PC-3 (cell line): Measurements from ENCODE around the gene RHOT2. TPM values are rescaled to one million over a fixed set of nuclear protein-coding genes. Genes with fewer than 3 reads are reported as not detected.

Experiments
- ATAC-seq: fragments of 200-7000 bp; cut with Tn5 transposase; 2 replicates; pipeline ENCODE4 v1.9.1; 2020; ENCODE audit warnings: mild to moderate bottlenecking, moderate library complexity
- BruUV-seq: library from RNA; stranded (reverse); fragments of 400-500 nt; replicated peaks from 2 replicates; lab custom pipeline; 2021; lab: Mats Ljungman, UMichigan
- CTCF ChIA-PET: fragments of 300-600 bp; sonication (Branson Sonifier 250); formaldehyde crosslinking; loops from one replicate; lab custom pipeline; 2022; ENCODE audit warnings: antibody characterized with exemption; lab: Charles Lee
- POLR2A ChIA-PET: fragments of 300-600 bp; sonication (Branson Sonifier 250); formaldehyde crosslinking; loops from one replicate; lab custom pipeline; 2022; ENCODE audit warnings: antibody characterized with exemption; ENCODE audit not compliant: unreplicated experiment; lab: Charles Lee
- DNase-seq: peaks from one replicate; pipeline ENCODE4 v3.0.0-alpha.2; 2015
- H2AFZ ChIP-seq: fragments of 300-600 bp; sonication (generic); 2 replicates; pipeline ENCODE4 v1.6.0; 2016; ENCODE audit warnings: antibody characterized with exemption, low read length
- H3F3A ChIP-seq: fragments of 300-600 bp; sonication (generic); one replicate; pipeline ENCODE4 v1.6.0; 2017; ENCODE audit warnings: antibody characterized with exemption, low read length, control low read depth, mild to moderate bottlenecking; ENCODE audit not compliant: unreplicated experiment
- H3K27ac ChIP-seq: fragments of 300-600 bp; sonication (generic); 2 replicates; pipeline ENCODE4 v1.5.1; 2016; ENCODE audit warnings: mild to moderate bottlenecking, low read length
- H3K27me3 ChIP-seq: fragments of 300-600 bp; sonication (generic); 2 replicates; pipeline ENCODE4 v1.6.1; 2016; ENCODE audit warnings: low read length, mixed read lengths
- H3K36me3 ChIP-seq: fragments of 300-600 bp; sonication (generic); 2 replicates; pipeline ENCODE4 v1.6.1; 2016; ENCODE audit warnings: low read depth, mixed run types, low read length, mixed read lengths
- H3K4me1 ChIP-seq: fragments of 300-600 bp; sonication (generic); 2 replicates; pipeline ENCODE4 v1.5.1; 2016; ENCODE audit warnings: low read length; ENCODE audit not compliant: insufficient read depth
- H3K4me2 ChIP-seq: fragments of 300-600 bp; sonication (generic); 2 replicates; pipeline ENCODE4 v1.6.0; 2016; ENCODE audit warnings: low read length
- H3K4me3 ChIP-seq: fragments of 300-600 bp; sonication (generic); 2 replicates; pipeline ENCODE4 v1.5.1; 2016; ENCODE audit warnings: mild to moderate bottlenecking, low read length, mixed read lengths
- H3K79me2 ChIP-seq: fragments of 300-600 bp; sonication (generic); 2 replicates; pipeline ENCODE4 v1.6.1; 2017; ENCODE audit warnings: low read length, mixed read lengths
- H3K9ac ChIP-seq: fragments of 300-600 bp; sonication (generic); 2 replicates; pipeline ENCODE4 v1.6.0; 2016; ENCODE audit warnings: mild to moderate bottlenecking, low read length
- H3K9me2 ChIP-seq: fragments of 300-600 bp; sonication (generic); replicated peaks from 2 replicates; pipeline ENCODE4 v1.6.1; 2016; ENCODE audit warnings: mixed run types, low read length, mixed read lengths
- H3K9me3 ChIP-seq: fragments of 300-600 bp; sonication (generic); 2 replicates; pipeline ENCODE4 v1.6.1; 2016; ENCODE audit warnings: low read length, mixed read lengths
- H4K20me1 ChIP-seq: fragments of 300-600 bp; sonication (generic); 2 replicates; pipeline ENCODE4 v1.6.1; 2016; ENCODE audit warnings: low read length, mixed read lengths
- EZH2 ChIP-seq: fragments of 300-600 bp; sonication (generic); IDR thresholded peaks from one replicate; pipeline ENCODE4 v1.6.1; 2017; ENCODE audit warnings: antibody characterized with exemption, mild to moderate bottlenecking, low read length; ENCODE audit not compliant: unreplicated experiment
- EZH2phosphoT487 ChIP-seq: fragments of 300-600 bp; sonication (generic); IDR thresholded peaks from 2 replicates; pipeline ENCODE4 v1.6.1; 2018; ENCODE audit warnings: mild to moderate bottlenecking, antibody characterized with exemption, low read length, borderline replicate concordance
- intact Hi-C: fragments of 100-400 bp; cut with micrococcal nuclease; formaldehyde crosslinking; loops from 2 replicates; pipeline ENCODE4 v1.9.0; 2023
- total RNA-seq: library from RNA; depleted of rRNA; stranded (reverse); fragments of >200 nt; gene quantifications from 2 replicates; pipeline ENCODE4 v1.2.3, GENCODE V29; 2014
- TF ChIP-seq, protein P1 (sequence below): fragments of 300-600 bp; sonication (generic); conservative IDR thresholded peaks from 2 replicates; pipeline ENCODE4 v1.5.1; 2017; ENCODE audit warnings: antibody characterized with exemption, low read depth, mild to moderate bottlenecking, low read length

RHOT2 gene
- total RNA-seq, 1 experiment from 2014 or later = 93.0 TPM

- H3K9me2 ChIP-seq = no peaks in the 10 kb centered on the region
- H2AFZ ChIP-seq = no peak within 1 kb of the TSS
- H3K4me2 ChIP-seq = no peak within 1 kb of the TSS
- intact Hi-C loops = no loop called here
- peaks cover 12% of the 10 kb centered on the region for H3K79me2 ChIP-seq
- H3K27ac ChIP-seq = no peak within 1 kb of the TSS
- DNase-seq = no peak
- ChIA-PET POLR2A (no interaction called here), CTCF (no interaction called here)
- peaks cover 17% of the 10 kb centered on the region for H3K4me1 ChIP-seq
- no peaks in the 10 kb centered on the region for H4K20me1 ChIP-seq
- no peaks in the 10 kb centered on the region for H3F3A ChIP-seq
- no peak within 1 kb of the TSS for H3K9ac ChIP-seq
- H3K27me3 ChIP-seq = no peaks in the 10 kb centered on the region
- no TSS peak for BruUV-seq
- no peaks in the 10 kb centered on the region for H3K36me3 ChIP-seq
- no peak for ATAC-seq
- no peak within 1 kb of the TSS for H3K4me3 ChIP-seq
- no peaks in the 10 kb centered on the region for H3K9me3 ChIP-seq
- no peak for TF ChIP-seq EZH2
Measured at GRCh38 chr16:630815-631405, 37.0 kb upstream of the RHOT2 start, which contains the start of gene WFIKKN1. Gene WFIKKN1 (plus strand): TSS chr16:630985. CDS start chr16:631254, 269 bp downstream.

- H3K9me2 ChIP-seq = no peaks in the 10 kb centered on the region
- H3K4me1 ChIP-seq = peaks cover 9% of the 10 kb centered on the region
- H3K79me2 ChIP-seq = peaks cover 12% of the 10 kb centered on the region
- no peak overlapping the region for H3K9ac ChIP-seq
- POLR2A ChIA-PET = no interaction called here
- H3K9me3 ChIP-seq = no peaks in the 10 kb centered on the region
- H4K20me1 ChIP-seq = no peaks in the 10 kb centered on the region
- H3K36me3 ChIP-seq = no peaks in the 10 kb centered on the region
- no peak overlapping the region for H3K27ac ChIP-seq
- BruUV-seq = no TSS peak
- no peaks in the 10 kb centered on the region for H3K27me3 ChIP-seq
- DNase-seq (no peak), ATAC-seq (no peak)
- no peak overlapping the region for H3K4me2 ChIP-seq
- no peak overlapping the region for H2AFZ ChIP-seq
- H3K4me3 ChIP-seq = no peak overlapping the region
- no peak for TF ChIP-seq EZH2phosphoT487
- TF ChIP-seq, protein P1, sequence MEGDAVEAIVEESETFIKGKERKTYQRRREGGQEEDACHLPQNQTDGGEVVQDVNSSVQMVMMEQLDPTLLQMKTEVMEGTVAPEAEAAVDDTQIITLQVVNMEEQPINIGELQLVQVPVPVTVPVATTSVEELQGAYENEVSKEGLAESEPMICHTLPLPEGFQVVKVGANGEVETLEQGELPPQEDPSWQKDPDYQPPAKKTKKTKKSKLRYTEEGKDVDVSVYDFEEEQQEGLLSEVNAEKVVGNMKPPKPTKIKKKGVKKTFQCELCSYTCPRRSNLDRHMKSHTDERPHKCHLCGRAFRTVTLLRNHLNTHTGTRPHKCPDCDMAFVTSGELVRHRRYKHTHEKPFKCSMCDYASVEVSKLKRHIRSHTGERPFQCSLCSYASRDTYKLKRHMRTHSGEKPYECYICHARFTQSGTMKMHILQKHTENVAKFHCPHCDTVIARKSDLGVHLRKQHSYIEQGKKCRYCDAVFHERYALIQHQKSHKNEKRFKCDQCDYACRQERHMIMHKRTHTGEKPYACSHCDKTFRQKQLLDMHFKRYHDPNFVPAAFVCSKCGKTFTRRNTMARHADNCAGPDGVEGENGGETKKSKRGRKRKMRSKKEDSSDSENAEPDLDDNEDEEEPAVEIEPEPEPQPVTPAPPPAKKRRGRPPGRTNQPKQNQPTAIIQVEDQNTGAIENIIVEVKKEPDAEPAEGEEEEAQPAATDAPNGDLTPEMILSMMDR = no peak
- TF ChIP-seq EZH2 = no peak
- CTCF ChIA-PET = no interaction called here
- intact Hi-C loops = no loop called here
- H3F3A ChIP-seq = no peaks in the 10 kb centered on the region
Measured at GRCh38 chr16:631808-632358, 36.0 kb upstream of the RHOT2 start.

DNA sequence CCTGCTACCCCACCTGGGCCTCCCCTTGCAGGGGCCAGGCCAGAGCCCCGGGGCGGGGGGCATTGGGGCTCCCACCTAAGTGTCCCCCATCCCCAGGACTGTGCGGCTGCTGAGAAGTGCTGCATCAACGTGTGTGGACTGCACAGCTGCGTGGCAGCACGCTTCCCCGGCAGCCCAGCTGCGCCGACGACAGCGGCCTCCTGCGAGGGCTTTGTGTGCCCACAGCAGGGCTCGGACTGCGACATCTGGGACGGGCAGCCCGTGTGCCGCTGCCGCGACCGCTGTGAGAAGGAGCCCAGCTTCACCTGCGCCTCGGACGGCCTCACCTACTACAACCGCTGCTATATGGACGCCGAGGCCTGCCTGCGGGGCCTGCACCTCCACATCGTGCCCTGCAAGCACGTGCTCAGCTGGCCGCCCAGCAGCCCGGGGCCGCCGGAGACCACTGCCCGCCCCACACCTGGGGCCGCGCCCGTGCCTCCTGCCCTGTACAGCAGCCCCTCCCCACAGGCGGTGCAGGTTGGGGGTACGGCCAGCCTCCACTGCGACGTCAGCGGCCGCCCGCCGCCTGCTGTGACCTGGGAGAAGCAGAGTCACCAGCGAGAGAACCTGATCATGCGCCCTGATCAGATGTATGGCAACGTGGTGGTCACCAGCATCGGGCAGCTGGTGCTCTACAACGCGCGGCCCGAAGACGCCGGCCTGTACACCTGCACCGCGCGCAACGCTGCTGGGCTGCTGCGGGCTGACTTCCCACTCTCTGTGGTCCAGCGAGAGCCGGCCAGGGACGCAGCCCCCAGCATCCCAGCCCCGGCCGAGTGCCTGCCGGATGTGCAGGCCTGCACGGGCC lies 35.2 kb upstream of the RHOT2 start:
- Histone ChIP-seq H3K27ac (no peak overlapping the region), H3K36me3 (no peaks in the 10 kb centered on the region), H3K9me3 (no peaks in the 10 kb centered on the region), H4K20me1 (no peaks in the 10 kb centered on the region), H3K27me3 (no peaks in the 10 kb centered on the region), H3K4me2 (no peak overlapping the region), H3K9me2 (no peaks in the 10 kb centered on the region), H3F3A (no peaks in the 10 kb centered on the region), H2AFZ (no peak overlapping the region), H3K9ac (no peak overlapping the region), H3K4me1 (peaks cover 4% of the 10 kb centered on the region), H3K4me3 (no peak overlapping the region), H3K79me2 (peaks cover 12% of the 10 kb centered on the region)
- no TSS peak for BruUV-seq
- POLR2A ChIA-PET = no interaction called here
- intact Hi-C loops = no loop called here
- ATAC-seq (no peak), DNase-seq (no peak)
- TF ChIP-seq, protein P1 = no peak
- TF ChIP-seq EZH2 = no peak
- no peak for TF ChIP-seq EZH2phosphoT487
- CTCF ChIA-PET = no interaction called here
